Stimulated activated CD8-positive, alpha-beta memory T cell treated with anti-CD3 and anti-CD28 coated beads, Interleukin-4, amount 100 ng/mL, for 24 hours (primary cell): Measurements from ENCODE around the gene BCAP31.
A peak's percentile ranks its signal among the peaks of the same experiment; 100 is the strongest.

Experiments
- DNase-seq: peaks from one replicate; pipeline ENCODE4 v3.0.0-alpha.2; 2020; ENCODE audit warnings: low read depth

Gene BCAP31

GRCh38 chrX:153673428-153674218 is 50.6 kb downstream of the BCAP31 start, which contains the start of gene PNCK:
TSS of gene PNCK (minus strand) at chrX:153673813. CDS start at chrX:153673076, 737 bp downstream.
- DNase-seq, result no peak

GRCh38 chrX:153672531-153673427 is 51.4 kb downstream of the BCAP31 start:
- DNase-seq, result no peak

GRCh38 chrX:153671589-153672530 is 52.3 kb downstream of the BCAP31 start:
- no peak for DNase-seq

- no peak for DNase-seq
Measured at GRCh38 chrX:153670748-153671588, 53.2 kb downstream of the BCAP31 start.

GRCh38 chrX:153669901-153670731 is 54.1 kb downstream of the BCAP31 start:
- no peak for DNase-seq

- peak; percentile 34 for DNase-seq
Measured at GRCh38 chrX:153669174-153669890, 54.9 kb downstream of the BCAP31 start.

GRCh38 chrX:153668423-153669173 is 55.6 kb downstream of the BCAP31 start:
- no peak for DNase-seq

GRCh38 chrX:153667956-153668396 is 56.2 kb downstream of the BCAP31 start:
- peak; percentile 62 for DNase-seq

GRCh38 chrX:153667281-153667955 is 56.8 kb downstream of the BCAP31 start:
- no peak for DNase-seq

GRCh38 chrX:153665726-153666306 is 58.4 kb downstream of the BCAP31 start:
- no peak for DNase-seq

- peak; percentile 37 for DNase-seq
Measured at GRCh38 chrX:153662266-153662665, 61.9 kb downstream of the BCAP31 start.

- no peak for DNase-seq
Measured at GRCh38 chrX:153659268-153659667, 64.9 kb downstream of the BCAP31 start.

GRCh38 chrX:153657161-153657560 is 67.0 kb downstream of the BCAP31 start:
- no peak for DNase-seq

GRCh38 chrX:153653556-153653955 is 70.6 kb downstream of the BCAP31 start:
- DNase-seq, result no peak

GRCh38 chrX:153651540-153652079 is 72.6 kb downstream of the BCAP31 start:
- DNase-seq, result no peak

GRCh38 chrX:153650959-153651358 is 73.2 kb downstream of the BCAP31 start:
- DNase-seq, result no peak
